K562 (cell line): ENCODE data around the gene NTSR1. TPM values are rescaled to one million over a fixed set of nuclear protein-coding genes. Genes with fewer than 3 reads are reported as not detected.

ENCODE experiments used
- CREBBP ChIP-seq: IDR thresholded peaks from one replicate; pipeline ENCODE4 v1.6.1; 2012; ENCODE audit warnings: low read depth, mild to moderate bottlenecking, control low read depth, inconsistent platforms, low read length
- CUX1 ChIP-seq: fragments of 200-800 bp; sonication (Bioruptor generic); IDR thresholded peaks from 2 replicates; pipeline ENCODE4 v1.6.1; 2016; ENCODE audit warnings: missing genetic modification characterization, missing compliant biosample characterization
- HDAC3 ChIP-seq: fragments of 450-650 bp; IDR thresholded peaks from 2 replicates; pipeline ENCODE4 v1.6.1; 2018; ENCODE audit warnings: borderline replicate concordance, mild to moderate bottlenecking, moderate library complexity; ENCODE audit not compliant: partially characterized antibody
- KLF10 ChIP-seq: fragments of 250-450 bp; sonication (Bioruptor Pico); IDR thresholded peaks from 2 replicates; pipeline ENCODE4 v1.6.1; 2021; ENCODE audit warnings: matching md5 sums
- NFXL1 ChIP-seq: fragments of 450-650 bp; formaldehyde crosslinking; IDR thresholded peaks from 2 replicates; pipeline ENCODE4 v1.4.0; 2021; ENCODE audit warnings: mild to moderate bottlenecking
- SREBF2 ChIP-seq: sonication (generic); formaldehyde crosslinking; IDR thresholded peaks from 2 replicates; pipeline ENCODE4 v1.4.0; 2020; ENCODE audit warnings: mild to moderate bottlenecking, missing genetic modification reagents
- SRF ChIP-seq, 2 experiments: fragments of 250-450, 450-650 bp in 1 of 2; sonication (Bioruptor Pico) in 1 of 2; sonication (generic) in 1 of 2; formaldehyde crosslinking; IDR thresholded peaks; 2 replicates each; pipeline versions ENCODE4 v1.5.0 to v1.5.1; 2020 to 2022; ENCODE audit warnings: mild to moderate bottlenecking in 1 of 2, missing genetic modification reagents in 1 of 2
- TSHZ1 ChIP-seq: fragments of 250-450 bp; sonication (Bioruptor Pico); IDR thresholded peaks from 2 replicates; pipeline ENCODE4 v1.4.0; 2020; ENCODE audit warnings: mild to moderate bottlenecking, moderate library complexity
- UBTF ChIP-seq, 2 experiments: IDR thresholded peaks; 2 replicates each; pipeline ENCODE4 v1.6.1; 2012; ENCODE audit warnings: improper control_type of control experiment in 2 of 2, low read depth in 2 of 2, low read length in 2 of 2, borderline replicate concordance in 1 of 2
- ZKSCAN3 ChIP-seq: fragments of 250-450 bp; sonication (Bioruptor Pico); IDR thresholded peaks from 2 replicates; pipeline ENCODE4 v1.4.0; 2020
- ZNF165 ChIP-seq: fragments of 250-450 bp; sonication (Bioruptor Pico); IDR thresholded peaks from 2 replicates; pipeline ENCODE4 v1.4.0; 2020; ENCODE audit warnings: borderline replicate concordance
- ZNF354B ChIP-seq: fragments of 250-450 bp; sonication (Bioruptor Pico); IDR thresholded peaks from 2 replicates; pipeline ENCODE4 v1.4.0; 2020
- ZNF511 ChIP-seq: sonication (generic); formaldehyde crosslinking; IDR thresholded peaks from 2 replicates; pipeline ENCODE4 v1.8.0; 2022; ENCODE audit warnings: mild to moderate bottlenecking, missing genetic modification reagents
- ZNF707 ChIP-seq: fragments of 250-450 bp; sonication (Bioruptor Pico); conservative IDR thresholded peaks from 2 replicates; pipeline ENCODE4 v1.8.0; 2022; ENCODE audit warnings: inconsistent platforms, mild to moderate bottlenecking, moderate library complexity
- ZNF778 ChIP-seq: fragments of 450-650 bp; formaldehyde crosslinking; IDR thresholded peaks from 2 replicates; pipeline ENCODE4 v1.4.0; 2020; ENCODE audit warnings: mild to moderate bottlenecking, moderate library complexity
- polyA plus RNA-seq, 8 experiments: library from polyadenylated mRNA; depleted of rRNA in 4 of 8; stranded (reverse) in 5 of 8; unstranded in 3 of 8; fragments of >200 nt; fragmentation: Nextera tagmentation in 2 of 8; fragmentation: Illumina TruSeq in 1 of 8; extraction: Ambion mirVana in 2 of 8; extraction: Trizol in 1 of 8; gene quantifications; 2 replicates each; pipeline versions ENCODE4 v1.2.1 to v1.2.3, GENCODE V29; 2011 to 2014; ENCODE audit warnings: inconsistent platforms in 1 of 8, missing spikeins in 1 of 8
- total RNA-seq, 7 experiments: library from RNA; depleted of rRNA in 6 of 7; stranded (reverse); fragments of >200 nt in 6 of 7; fragmentation: Illumina TruSeq in 2 of 7; extraction: Trizol in 2 of 7; gene quantifications; 2 replicates each; pipeline versions ENCODE4 v1.2.1 to v1.2.3, GENCODE V29; 2011 to 2021; ENCODE audit warnings: low replicate concordance in 1 of 7

The NTSR1 gene
- total and polyA plus RNA-seq, 9 of the 15 experiments (the other 6 are each of a cell fraction or from before 2014, with no cell fraction given) = 0.04 to 0.40 (median 0.13) TPM; not detected in 3

DNA sequence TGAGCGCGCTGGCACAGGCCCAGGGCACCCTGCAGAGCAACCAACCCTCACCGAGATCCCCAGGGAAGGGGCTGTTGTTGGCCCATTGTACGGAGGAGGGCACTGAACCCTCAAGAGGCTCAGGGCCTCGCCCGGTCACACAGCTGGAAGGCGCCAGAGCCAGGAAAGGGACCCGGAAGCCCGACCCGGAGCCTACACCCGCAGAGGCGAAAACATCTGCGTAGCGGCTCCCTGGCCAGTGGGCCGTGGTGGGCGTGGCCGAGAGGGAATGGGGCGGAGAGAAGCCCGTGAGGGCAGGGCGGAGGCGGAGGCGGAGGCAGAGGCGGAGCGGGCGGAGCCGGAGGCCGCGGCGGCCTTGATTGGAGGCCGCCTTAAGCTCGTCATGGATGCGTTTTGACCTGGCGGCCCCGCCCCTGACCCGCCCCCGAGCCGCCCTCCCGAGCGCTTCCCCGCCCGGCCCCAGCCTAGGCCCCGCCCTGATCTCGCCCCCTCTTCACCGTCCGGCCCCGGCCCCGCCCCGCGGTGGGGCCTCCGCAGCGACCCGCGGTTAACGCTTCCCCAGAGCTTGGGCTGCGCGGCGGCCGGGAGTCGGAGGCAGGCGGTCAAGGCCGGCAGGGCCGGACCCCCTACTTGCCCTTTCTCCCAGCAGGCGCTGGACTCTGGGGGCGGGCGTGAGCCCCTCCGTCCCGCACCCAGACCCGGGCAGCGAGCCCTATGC is 85.5 kb downstream of the NTSR1 start (continued):
- TF ChIP-seq ZNF165 (CRISPR knock-in tag) = no peak
- TF ChIP-seq ZNF778 (CRISPR knock-in tag) = no peak
- TF ChIP-seq ZKSCAN3 = no peak
- TF ChIP-seq NFXL1 (CRISPR knock-in tag) = no peak
- no peak for TF ChIP-seq ZNF354B
- TF ChIP-seq ZNF707 (CRISPR knock-in tag) = no peak
- TF ChIP-seq TSHZ1 (CRISPR knock-in tag) = no peak
- TF ChIP-seq HDAC3 = no peak
- no peak for TF ChIP-seq CREBBP
- peak; percentile 45 to 57; a peak in 1 of 4 replicates for TF ChIP-seq UBTF (IDR thresholded peaks at IDR 0.05; ENCODE audit: borderline replicate concordance in 1 of 2, low read depth in 2 of 2, low read length in 2 of 2)
- no peak for TF ChIP-seq SREBF2 (CRISPR knock-in tag)
- no peak for TF ChIP-seq KLF10 (CRISPR knock-in tag)
- no peak for TF ChIP-seq ZNF511 (CRISPR knock-in tag)
- peak in 1 of 2 experiments; percentile 32; a peak in 1 of 4 replicates for TF ChIP-seq SRF (CRISPR knock-in tag; IDR thresholded peaks at IDR 0.05)
- no peak for TF ChIP-seq CUX1 (CRISPR knock-in tag)
